Measurements from ENCODE around the gene XAB2. TPM values are rescaled to one million over a fixed set of nuclear protein-coding genes. Genes with fewer than 3 reads are reported as not detected.

XAB2 gene
- total RNA-seq, 2 donors from 2014 or later = 46.4 to 65.6 TPM

DNA sequence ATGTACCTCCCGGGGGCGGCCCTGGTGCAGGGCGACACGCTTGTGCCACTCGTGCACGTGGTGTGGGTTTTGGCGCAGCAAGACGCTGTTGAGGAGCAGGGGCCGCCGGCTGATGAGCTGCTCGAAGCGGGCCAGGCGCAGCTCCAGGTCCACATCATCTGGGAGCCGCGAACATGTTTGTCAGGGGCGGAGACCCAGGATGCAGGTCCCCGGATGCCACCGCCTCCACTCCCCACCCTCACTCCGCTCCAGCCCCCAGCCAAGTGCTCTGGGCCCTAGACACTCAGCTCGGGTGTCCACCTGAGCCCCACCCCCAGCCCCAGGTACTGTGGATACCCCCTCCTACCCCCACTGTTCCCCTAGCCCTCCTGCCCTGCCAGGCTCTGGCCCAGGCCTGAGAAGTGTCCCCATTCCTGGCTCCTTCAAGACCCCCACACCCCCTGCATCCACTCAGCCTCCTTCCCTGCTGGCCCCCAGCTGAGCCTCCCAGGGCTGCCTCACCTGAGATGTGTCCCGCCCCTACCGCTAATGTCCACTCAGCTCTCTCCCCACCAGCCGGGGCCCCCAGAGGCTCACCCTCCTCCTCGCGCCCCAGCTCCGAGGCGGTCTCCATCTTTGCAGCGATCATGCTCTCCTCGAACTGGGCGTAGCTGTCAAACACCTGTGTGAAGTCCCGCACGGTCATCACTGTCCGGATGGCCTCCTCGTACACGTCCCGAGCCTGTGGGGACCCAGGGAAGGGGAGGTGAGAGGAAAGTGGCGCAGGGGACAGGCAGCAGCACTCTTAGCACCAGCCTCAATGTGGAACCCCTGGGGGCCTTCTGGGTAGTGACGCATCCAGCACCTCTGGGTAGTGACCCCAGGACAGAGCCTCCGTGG, 5.4 kb downstream of the XAB2 start:
- DNase-seq (ENCODE audit: low spot score in 2 of 2) (no peak), ATAC-seq (no peak)
- H3K9me3 Mint-ChIP-seq = no peaks in the 10 kb centered on the region
- peaks cover 5 to 8% of the 10 kb centered on the region in 2 donors for H3K36me3 Mint-ChIP-seq
- no peak overlapping the region for H3K27ac Mint-ChIP-seq

DNA sequence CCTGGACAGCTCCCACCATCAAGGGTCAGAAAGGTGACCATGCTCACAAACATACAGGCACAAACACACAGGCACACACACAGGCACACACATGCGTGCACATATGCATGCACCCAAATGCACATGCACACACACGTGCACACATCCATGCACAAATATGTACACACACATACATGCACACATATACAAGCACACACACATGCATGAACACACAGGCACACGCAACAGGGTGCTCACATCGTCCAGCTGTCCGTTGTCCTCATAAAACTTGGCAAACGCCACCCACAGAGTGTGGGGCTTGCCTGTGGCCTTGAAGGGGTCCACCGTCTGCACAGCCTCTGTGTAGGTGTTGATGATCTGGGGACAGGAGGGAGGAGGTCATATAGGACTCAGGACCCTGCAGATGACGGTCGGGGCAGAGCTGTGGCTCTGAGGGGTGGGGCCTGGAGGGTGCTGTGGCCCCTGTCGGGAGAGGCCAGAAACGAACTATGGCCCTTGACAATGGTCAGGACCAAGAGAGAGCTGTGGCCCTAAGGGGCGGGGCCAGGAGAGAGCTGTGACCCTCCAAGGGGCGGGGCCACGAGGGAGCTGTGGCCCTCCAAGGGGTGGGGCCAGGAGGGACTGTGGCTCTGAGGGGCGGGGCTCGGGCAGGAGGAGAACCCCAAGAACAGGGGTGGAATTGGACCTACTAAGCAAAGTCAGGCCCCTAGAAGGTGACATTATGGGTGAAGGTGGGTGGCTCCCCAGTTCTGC, 6.2 kb downstream of the XAB2 start:
- H3K27ac Mint-ChIP-seq = no peak overlapping the region
- ATAC-seq (no peak), DNase-seq (ENCODE audit: low spot score in 2 of 2) (no peak)
- no peaks in the 10 kb centered on the region for H3K9me3 Mint-ChIP-seq
- H3K36me3 Mint-ChIP-seq = peaks cover 0 to 9% of the 10 kb centered on the region in 2 donors

- H3K9me3 Mint-ChIP-seq = no peaks in the 10 kb centered on the region
- DNase-seq (ENCODE audit: low spot score in 2 of 2) (no peak), ATAC-seq (no peak)
- H3K27ac Mint-ChIP-seq = no peak overlapping the region
- peaks cover 0 to 9% of the 10 kb centered on the region in 2 donors for H3K36me3 Mint-ChIP-seq
These were observed 8.6 kb downstream of the XAB2 start for GRCh38 chr19:7620442-7621412.

GRCh38 chr19:7619671-7620441, 9.5 kb downstream of the XAB2 start:
- Mint-ChIP-seq H3K36me3 (peaks cover 0 to 9% of the 10 kb centered on the region in 2 donors), H3K9me3 (no peaks in the 10 kb centered on the region)

DNA sequence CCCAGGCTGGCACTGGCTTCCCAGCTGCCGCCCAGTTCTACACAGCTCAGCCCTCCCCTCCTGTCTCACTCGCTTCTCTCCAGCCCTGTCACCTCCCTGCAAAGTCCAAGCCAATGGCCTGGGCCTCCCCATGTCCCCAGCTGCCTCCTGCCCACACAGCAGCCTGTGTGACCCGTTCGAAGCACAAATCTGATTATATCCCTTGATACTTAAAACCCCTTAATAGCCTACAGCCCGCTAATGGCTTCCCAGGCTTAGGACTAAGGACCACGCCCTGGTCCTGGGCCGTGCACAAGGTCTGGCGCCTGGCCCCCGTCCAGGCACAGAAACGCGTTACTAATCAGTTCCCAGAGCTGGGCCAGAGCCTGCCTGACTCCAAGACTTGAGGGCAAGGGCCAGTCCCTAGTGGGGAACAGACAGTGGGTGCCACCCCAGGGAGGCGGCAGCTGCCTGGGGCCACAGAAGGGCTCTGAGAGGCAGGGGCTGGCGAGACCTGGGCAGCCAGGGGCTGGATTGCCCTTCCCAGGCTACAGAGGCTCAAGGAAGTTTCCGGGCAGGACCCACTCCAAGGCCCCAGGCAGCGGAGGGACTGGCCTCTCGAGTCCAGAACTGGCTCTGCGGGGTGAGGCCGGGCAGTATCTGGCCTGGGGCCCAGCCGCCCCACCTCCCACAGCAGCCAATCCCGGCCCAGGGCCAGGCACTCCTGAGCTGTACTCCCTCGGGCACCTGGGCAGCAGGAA, 10.4 kb downstream of the XAB2 start:
- Mint-ChIP-seq H3K27ac (peak overlapping the region; percentile 52 to 91), H3K36me3 (peaks cover 0 to 9% of the 10 kb centered on the region in 2 donors), H3K9me3 (no peaks in the 10 kb centered on the region)
- no peak for DNase-seq (ENCODE audit: low spot score in 2 of 2)
- ATAC-seq = no peak

More at GRCh38 chr19:7619671-7620441, 9.5 kb downstream of the XAB2 start:
- DNase-seq (ENCODE audit: low spot score in 2 of 2) (no peak), ATAC-seq (no peak)
- no peak overlapping the region for H3K27ac Mint-ChIP-seq

DNA sequence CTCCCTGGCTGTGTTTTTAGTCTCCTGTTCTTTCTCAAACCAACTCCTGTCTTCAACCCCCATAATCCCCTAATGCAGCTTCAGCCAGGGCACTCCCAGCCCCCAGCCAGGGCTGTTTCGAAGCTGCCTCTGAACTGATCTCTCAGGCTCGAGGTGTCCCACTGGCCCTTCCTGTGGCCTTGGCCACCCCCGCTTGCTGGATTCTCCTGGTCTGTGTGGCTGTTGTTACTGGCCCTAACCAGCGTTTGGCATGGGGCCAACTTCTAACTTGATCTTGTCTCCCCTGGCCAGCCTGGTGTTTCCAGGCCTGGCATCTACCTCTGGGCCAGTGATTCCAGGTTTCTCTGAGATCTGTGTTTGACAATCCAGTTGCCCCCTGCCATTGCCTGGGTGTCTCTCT, 11.0 kb downstream of the XAB2 start:
- H3K27ac Mint-ChIP-seq = no peak overlapping the region
- H3K36me3 Mint-ChIP-seq = peaks cover 0 to 9% of the 10 kb centered on the region in 2 donors
- ATAC-seq = no peak
- H3K9me3 Mint-ChIP-seq = no peaks in the 10 kb centered on the region
- DNase-seq (ENCODE audit: low spot score in 2 of 2) = no peak

GRCh38 chr19:7617735-7618134, 11.6 kb downstream of the XAB2 start:
- Mint-ChIP-seq H3K36me3 (peaks cover 0 to 9% of the 10 kb centered on the region in 2 donors), H3K27ac (no peak overlapping the region), H3K9me3 (no peaks in the 10 kb centered on the region)
- no peak for ATAC-seq
- no peak for DNase-seq (ENCODE audit: low spot score in 2 of 2)

GRCh38 chr19:7617172-7617571, 12.2 kb downstream of the XAB2 start:
- DNase-seq (ENCODE audit: low spot score in 2 of 2) (no peak), ATAC-seq (no peak)
- H3K36me3 Mint-ChIP-seq = peaks cover 0 to 9% of the 10 kb centered on the region in 2 donors
- no peaks in the 10 kb centered on the region for H3K9me3 Mint-ChIP-seq
- H3K27ac Mint-ChIP-seq = no peak overlapping the region

DNA sequence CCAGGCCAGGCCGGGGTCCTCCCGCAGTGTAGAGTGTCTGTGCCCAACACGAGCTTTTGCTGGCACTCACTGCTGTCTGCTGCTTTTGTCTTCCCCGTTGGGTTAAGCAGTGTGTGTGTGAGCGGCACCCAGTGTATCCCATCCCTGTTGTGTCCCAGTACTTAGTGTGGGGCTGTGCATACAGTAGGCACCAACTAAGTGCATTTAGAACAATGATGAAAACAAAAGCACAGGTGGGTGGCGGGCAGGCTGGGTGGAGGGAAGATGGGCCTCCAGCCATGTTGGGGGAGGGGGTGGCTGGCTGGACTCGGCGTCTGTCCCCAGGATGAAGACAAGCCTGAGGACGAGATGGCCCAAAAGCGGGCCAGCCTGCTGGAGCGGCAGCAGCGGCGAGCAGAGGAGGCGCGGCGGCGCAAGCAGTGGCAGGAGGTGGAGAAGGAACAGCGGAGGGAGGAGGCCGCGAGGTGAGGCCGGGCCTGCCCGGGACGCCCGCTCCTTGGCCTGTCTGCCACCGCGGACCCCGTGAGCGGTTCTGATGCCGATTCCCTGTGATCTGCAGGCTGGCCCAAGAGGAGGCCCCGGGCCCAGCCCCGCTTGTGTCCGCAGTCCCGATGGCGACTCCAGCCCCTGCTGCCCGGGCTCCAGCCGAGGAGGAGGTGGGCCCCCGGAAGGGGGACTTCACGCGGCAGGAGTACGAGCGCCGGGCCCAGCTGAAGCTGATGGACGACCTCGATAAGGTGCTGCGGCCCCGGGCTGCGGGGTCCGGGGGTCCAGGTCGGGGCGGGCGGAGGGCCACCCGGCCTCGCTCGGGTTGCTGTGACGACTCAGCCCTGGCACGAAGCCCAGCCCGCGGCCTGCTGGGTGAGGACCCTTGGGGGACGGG, 14.2 kb downstream of the XAB2 start:
- Mint-ChIP-seq H3K9me3 (no peaks in the 10 kb centered on the region), H3K36me3 (peaks cover 0 to 9% of the 10 kb centered on the region in 2 donors), H3K27ac (no peak overlapping the region)
- DNase-seq (ENCODE audit: low spot score in 2 of 2) (no peak), ATAC-seq (no peak)

GRCh38 chr19:7612282-7613274, 16.8 kb downstream of the XAB2 start:
- Mint-ChIP-seq H3K36me3 (no peaks in the 10 kb centered on the region), H3K9me3 (no peaks in the 10 kb centered on the region), H3K27ac (no peak overlapping the region)
- no peak for ATAC-seq
- DNase-seq (ENCODE audit: low spot score in 2 of 2) = no peak

GRCh38 chr19:7611541-7612279, 17.6 kb downstream of the XAB2 start:
- Mint-ChIP-seq H3K36me3 (no peaks in the 10 kb centered on the region), H3K27ac (no peak overlapping the region), H3K9me3 (no peaks in the 10 kb centered on the region)
- no peak for DNase-seq (ENCODE audit: low spot score in 2 of 2)
- ATAC-seq = no peak

- H3K9me3 Mint-ChIP-seq = no peaks in the 10 kb centered on the region
- no peak overlapping the region for H3K27ac Mint-ChIP-seq
- no peak for ATAC-seq
- no peaks in the 10 kb centered on the region for H3K36me3 Mint-ChIP-seq
- DNase-seq (ENCODE audit: low spot score in 2 of 2) = no peak
These were observed 18.7 kb downstream of the XAB2 start for GRCh38 chr19:7610491-7611240.

Measured in activated naive CD4-positive, alpha-beta T cell treated with anti-CD3 and anti-CD28 coated beads, Interleukin-2, amount 50 U/mL, for 72 hours (primary cell).